Epithelial cell of prostate (primary cell): ENCODE data around the gene MAPK8.

ENCODE experiments used
- DNase-seq: peaks from one replicate; pipeline ENCODE4 v3.0.0-alpha.2; 2011; ENCODE audit warnings: low read depth, low spot score
- H3K27ac ChIP-seq: fragments of 450-650 bp; 2 replicates; pipeline ENCODE4 v1.5.1; 2017; ENCODE audit warnings: mild to moderate bottlenecking

Gene MAPK8

DNA sequence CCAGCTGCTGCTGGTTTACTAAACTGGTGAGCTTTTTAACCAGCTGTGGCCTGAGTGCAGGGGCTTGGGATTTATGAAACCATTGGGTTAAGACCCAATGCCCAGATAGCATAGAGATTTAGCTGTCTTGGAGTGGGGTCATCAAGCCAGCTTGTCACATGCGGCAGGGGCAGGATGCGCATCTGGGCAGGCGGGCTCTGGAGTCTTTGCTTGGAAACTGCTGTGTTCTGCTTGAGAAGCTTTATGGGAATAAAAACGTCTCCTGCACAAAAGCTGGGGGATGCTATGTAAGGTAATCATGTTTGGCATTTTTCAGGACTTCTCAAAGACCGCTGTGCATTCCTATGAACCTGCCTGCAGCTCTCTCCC, 136.3 kb downstream of the MAPK8 start:
- DNase-seq = no peak

DNA sequence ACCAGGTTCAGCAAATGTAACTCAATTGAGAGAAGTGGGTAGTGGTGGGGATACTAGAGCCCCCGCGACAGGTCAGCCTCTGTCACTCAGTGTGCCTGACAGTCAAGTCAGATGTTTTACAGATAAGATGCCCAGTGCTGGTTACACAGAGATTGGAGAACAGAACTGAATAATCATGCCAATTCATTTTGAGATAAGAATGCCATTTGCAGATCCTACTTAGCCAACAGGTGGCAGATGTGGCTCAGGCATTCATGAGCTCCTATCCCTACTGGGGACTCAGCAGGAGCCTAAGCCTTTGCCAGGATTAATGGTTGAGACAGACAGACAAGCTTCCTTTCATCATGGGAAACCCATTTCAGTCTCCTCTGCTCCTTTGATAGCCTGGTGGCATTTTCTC, 137.8 kb downstream of the MAPK8 start:
- DNase-seq = no peak

More for the DNA sequence above, 136.3 kb downstream of the MAPK8 start:
- no peak overlapping the region for H3K27ac ChIP-seq

DNA sequence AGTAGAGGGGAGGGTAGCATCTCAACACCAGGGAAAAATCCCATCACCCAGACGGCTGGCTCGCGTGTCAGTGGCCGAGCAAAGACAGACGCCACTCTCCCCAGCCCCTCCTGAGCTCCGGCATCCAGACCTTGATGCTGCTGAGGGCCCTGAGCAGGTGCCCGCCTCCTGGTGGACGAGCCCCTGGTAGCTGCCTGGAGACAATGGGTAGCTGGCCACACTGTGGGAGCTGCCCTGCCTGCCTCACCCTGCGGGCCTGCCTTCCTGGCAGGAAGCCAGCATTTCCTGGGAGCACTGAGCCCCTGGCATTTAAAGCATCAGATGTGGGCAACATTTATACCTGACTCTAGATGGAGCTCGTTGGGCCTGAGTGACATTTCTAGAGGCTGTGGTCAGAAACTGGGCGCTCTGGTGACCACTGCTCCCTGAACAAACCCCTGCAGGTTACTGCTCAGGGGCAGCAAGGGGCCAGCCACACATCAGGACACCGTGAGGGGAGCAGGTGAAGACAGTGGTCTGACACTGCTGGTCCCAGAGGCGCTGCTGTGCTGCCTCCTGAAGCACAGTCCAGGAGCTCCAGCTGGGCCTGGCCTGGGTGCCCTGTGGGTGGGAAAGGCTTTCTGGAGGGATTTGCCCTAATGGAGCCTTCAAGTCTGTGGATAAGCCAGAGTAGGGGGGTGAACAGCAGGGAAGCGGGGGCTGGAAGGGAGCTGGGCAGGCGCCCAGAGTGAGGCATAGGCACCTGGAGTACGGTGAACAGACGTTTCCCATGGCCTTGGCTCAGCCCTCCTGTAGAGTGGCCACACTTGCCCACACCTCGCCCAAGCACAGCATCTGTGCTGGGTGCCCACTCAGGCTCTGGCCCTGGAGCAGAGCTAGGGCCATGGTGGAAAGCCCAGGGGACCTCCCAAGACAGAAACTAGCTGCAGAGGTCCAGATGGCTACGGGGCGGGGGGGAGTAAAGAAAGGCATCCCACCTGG, 138.7 kb downstream of the MAPK8 start:
- no peak overlapping the region for H3K27ac ChIP-seq
- no peak for DNase-seq

More for the DNA sequence above, 137.8 kb downstream of the MAPK8 start:
- no peak overlapping the region for H3K27ac ChIP-seq

DNA sequence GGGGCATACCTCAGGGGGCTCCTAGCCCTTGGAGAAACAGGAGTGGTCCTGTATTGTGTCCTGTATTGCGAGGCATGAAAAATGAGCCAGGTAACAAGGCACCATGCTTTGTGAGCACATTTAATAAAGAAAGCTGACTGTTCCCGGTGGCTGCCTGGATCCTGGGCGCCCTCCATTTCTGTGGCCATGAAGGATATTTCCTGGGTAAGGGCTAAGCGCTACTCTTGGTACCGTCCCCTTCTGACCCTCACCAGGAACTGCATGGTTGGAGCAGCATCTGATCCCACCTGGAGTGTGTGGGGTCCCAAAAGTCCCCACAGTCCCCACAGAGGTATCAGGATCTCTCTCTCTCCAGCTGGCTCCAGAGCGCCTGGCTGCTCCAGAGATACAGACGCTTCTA, 139.5 kb downstream of the MAPK8 start:
- no peak overlapping the region for H3K27ac ChIP-seq
- no peak for DNase-seq

DNA sequence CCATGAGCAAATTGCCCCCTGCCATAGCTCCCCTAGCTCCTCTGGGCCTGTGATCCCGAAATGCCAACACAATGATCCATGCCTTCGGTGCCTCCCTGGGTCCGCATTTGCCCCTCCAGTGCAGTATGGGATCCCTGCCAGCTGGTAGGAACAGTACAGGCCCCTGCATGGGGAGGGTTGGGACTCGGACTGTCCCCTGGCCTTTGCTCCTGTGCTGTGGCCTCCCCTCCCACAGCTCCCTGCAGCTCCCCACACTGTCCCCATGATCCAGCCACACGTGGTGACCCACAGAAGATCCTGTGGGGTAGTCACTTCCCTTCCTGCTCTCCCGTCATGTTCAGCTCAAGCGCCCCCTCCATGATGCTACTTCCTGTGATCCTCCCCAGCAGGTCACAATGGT, 140.3 kb downstream of the MAPK8 start:
- DNase-seq = no peak
- no peak overlapping the region for H3K27ac ChIP-seq

DNA sequence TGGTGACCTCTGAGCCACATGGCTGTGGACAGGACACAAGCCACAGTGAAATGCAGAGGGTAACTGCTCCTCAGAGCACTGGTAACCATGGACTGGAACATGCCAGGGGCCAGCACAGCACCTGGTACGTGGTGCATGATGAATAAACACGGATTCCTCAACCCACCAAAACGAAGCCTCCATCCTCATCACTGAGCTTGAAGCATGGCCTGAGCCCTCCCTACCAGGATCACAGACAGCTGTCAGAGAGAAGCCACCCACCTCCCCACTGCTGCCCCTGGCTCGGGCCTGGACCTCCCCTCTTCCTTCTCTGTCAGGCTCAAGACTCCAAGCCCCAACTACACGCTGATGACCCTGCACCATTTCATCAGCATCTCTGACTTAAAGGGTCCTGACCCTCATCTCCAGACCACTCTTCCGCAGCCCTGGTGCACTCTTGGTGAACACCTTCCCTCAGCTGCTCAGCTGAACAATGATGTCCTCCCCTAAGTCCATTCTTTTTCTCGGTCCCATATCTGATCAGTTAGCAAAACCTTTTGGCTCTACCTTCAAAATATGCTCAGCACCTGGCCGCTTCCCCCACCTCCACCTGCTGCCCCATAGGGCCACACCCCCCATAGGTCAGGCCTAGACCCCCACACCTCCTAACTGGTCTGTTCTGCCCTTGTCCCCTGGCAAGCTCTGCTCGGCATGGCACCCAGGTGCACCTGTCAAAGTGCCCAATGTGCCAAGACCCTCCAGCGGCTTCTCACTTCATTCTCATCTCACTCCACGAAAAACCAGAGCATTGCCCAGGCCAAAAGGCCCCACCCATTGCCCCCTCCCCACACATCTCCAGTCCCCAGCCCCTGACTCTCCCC, 141.1 kb downstream of the MAPK8 start:
- no peak overlapping the region for H3K27ac ChIP-seq
- DNase-seq = no peak

DNA sequence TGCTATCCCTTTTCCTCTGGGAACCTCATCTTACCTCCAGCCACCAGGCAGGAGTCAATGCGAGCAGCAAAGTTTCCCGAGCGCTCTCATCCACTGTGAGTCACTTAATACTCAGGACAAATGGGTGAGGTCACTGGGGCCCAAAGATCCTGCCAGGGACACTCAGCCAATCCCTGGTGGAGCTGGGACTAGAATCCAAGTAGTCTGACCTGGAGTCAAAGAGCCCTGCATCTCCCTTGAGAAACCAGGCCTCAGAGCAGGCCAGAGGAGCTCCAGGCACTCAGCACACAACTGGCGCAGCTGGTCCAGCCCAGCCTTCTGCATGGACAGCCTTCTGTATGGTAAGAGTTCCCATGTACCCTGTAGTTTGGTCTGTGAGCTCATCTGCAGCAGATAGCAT, 142.3 kb downstream of the MAPK8 start:
- H3K27ac ChIP-seq = no peak overlapping the region
- no peak for DNase-seq

DNA sequence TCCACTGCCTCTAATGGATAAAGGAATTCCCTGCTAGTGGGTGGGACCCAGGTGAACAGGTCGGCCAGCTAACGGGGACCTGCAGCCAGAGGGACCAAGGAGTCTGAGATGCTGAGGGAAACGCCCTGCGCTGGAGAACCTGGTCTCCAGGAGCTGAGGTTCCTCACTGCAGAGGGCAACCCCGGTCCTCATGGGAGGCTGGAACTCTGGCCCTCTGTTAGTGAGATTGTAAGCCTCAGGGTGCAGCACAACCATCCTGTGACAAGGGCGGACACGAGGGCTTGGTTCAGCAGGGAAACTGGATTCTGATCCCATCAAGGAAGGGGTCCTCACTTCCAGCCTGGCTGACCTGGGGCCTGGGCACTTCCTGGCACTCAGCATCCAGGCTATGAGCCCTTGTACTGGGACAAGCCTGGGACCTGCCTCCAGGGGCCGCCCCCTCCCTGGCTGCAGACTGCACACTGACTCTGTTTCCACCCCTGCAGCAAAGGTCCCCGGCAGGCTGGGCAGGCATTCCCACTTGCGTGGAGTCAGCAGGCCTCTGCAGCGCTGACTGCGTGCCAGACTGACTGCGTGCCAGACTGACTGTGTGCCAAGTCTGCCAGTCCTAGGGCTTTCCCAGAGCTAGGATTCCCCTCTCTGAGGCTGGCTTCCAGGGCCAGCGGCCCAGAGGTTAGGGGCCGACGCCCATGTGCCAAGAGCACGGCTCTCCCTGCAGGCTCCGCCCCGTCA, 143.2 kb downstream of the MAPK8 start:
- DNase-seq = no peak

DNA sequence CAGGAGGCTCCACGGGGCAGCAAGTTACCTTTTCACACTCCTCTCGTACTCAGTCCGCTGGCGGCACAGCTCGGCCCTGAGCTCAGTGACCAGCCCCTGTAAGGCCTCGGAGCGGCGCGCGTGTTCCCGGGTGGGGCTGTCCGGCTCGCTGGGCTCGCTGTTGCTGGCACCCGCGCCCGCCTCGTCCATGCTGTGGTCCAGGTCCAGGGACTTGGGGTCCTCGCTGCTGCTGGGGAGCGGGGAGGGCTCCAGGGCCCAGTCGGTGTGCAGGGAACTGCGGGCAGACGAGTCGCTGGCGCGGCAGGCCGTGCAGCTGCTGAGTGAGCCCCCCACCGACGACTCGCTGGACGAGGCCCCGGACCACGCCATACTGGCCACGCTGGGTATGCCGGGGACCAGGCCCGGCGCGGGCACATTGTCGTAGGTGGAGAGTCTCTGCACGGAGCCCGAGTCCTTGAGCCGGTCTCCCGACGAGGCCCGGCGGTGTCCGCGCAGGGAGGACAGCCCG, 143.8 kb downstream of the MAPK8 start:
- H3K27ac ChIP-seq = no peak overlapping the region
- DNase-seq = no peak

More for the DNA sequence above, 143.2 kb downstream of the MAPK8 start:
- H3K27ac ChIP-seq = no peak overlapping the region

DNA sequence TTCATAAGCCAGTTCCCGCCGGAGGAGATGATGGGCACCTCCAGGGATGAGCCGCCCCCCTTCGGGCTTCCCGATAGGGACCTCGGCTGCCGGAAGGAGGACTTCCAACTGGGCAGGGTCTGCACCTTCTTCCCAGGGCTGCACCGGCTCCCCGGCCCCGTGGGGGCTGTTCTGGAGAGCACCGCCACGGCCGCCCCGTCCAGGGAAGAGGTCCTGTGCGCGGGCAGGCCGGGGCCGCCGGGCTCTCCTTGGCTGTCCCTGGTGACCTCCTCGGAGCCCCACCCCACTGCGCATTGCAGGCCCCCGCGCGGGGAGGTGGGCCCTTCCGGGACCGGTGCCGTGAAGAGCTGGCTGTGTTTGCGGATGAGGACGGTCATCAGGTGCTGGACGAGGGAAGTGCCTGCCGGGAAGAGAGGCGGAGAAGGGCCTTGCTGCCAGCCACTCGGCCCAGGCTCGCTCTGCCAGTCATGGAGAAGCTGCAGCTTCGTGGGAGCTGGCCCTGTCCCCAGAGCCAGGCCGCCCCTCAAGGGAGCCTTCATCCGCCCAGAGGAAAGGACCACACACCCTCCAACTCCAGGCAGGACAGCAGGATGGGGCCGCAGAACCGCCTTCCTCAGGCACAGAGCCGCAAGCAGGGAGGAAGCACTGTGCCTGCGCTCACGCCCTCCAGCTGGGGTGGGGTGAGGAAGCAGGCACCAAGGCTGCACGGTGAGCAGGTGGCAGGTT, 144.4 kb downstream of the MAPK8 start:
- no peak for DNase-seq
- H3K27ac ChIP-seq = no peak overlapping the region

DNA sequence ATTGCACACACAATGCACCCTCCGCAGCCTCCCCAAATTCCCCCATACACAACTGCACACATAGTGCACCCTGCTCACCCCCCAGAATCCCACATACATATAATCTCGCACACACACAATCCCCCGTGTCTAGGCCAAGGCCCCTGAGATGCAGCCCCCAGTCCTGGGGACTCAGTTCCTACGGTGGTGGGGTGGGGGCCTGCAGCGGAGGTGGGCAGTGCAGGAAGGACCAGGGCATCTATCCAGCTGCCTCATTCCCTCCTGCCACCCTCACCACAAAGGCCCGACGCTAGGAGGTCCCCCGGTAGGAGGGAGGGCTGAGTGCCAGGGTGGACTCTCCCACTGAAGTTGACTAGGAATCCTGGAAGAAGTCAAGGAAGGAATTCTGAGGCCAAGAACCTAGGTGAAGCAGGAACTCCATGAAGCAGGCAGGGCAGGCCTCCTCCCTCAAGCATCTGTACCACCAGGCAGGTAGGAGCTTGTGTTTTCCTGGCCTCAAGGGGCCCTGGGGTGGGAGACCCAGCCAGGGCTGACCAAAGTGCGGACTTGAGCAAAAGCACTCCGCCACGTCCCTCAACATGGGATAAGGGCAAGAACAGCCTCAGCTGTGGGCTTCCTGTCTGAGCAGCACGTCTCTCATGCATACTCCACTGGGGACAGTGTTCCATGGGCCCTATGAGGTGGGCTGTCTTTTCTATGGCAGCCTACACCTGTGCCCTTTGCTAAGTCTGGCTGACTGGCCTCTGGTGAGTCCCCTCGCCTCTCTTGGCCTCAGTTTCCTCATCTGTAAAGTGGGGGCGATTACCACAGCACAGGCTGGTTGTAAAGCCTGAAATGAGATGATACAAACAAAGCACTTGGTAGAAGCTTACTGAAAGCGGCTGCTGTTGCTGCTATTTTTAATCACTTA, 145.7 kb downstream of the MAPK8 start:
- DNase-seq = no peak

DNA sequence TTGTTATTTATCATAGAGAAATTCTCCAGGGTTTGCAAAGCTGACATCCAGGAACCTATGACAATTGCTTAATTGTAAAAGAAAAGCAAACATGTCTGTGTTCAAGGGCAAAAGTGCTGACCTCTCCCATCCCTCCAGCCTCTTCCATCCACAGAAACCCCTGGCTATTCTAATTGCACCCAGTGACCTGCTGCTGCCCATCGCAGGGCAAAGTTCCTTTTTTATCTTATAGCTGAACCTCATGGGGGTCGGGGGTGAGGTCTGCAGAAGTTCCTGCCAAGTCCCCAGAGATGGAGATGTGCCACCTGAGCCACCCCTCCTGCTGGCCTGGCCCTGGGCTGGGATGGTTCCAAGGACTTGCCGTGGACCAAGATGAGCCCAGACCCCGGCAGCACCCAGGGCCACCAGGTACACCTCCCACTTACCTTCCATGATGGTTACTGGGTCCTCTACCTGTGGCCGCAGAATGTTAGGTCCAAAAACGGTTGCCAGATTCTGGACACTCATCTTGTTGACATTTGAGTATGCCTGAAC, 146.5 kb downstream of the MAPK8 start:
- no peak for DNase-seq
- no peak overlapping the region for H3K27ac ChIP-seq

More for the DNA sequence above, 145.7 kb downstream of the MAPK8 start:
- H3K27ac ChIP-seq = no peak overlapping the region

DNA sequence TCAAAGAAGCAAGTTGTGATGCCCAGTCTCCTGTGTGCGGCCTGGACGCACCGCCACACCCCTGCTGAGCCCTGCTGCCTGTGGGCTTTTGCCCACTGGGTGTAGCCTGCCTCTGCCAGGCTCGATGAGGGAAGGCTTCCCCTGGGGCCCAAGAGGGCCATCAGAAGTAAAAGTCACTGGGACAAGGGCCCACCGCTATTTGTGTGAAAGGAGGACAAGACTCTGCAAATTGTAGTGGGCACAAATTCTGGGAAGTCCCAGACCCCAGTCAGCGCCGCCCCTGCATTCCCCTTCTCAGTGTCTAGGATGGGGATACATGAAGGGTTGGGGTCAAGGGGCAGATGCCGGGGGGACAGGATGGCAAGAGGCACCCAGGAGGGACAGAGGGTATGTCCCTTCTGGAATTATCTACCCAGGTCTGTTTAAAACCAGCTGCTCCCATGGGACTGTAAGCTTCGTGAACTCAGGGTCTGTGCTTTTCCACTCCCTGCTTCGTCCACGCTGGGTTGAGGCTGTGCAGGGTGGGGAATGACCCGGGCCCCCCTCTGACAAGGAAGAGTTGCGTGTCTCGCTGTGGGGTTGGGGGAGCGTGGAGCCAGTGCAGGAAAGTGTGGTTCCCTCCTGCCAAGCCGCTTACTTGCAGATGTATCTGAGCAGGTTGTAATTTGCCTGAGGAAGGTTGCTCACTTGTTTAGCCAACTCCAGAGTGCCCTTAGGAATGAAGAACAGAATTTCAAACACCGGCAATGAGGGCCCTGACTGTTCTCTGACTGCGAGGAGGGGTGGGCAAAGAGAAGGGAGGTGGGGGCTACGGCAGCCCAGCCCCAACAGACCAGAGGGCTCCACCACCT, 147.2 kb downstream of the MAPK8 start:
- DNase-seq = no peak

DNA sequence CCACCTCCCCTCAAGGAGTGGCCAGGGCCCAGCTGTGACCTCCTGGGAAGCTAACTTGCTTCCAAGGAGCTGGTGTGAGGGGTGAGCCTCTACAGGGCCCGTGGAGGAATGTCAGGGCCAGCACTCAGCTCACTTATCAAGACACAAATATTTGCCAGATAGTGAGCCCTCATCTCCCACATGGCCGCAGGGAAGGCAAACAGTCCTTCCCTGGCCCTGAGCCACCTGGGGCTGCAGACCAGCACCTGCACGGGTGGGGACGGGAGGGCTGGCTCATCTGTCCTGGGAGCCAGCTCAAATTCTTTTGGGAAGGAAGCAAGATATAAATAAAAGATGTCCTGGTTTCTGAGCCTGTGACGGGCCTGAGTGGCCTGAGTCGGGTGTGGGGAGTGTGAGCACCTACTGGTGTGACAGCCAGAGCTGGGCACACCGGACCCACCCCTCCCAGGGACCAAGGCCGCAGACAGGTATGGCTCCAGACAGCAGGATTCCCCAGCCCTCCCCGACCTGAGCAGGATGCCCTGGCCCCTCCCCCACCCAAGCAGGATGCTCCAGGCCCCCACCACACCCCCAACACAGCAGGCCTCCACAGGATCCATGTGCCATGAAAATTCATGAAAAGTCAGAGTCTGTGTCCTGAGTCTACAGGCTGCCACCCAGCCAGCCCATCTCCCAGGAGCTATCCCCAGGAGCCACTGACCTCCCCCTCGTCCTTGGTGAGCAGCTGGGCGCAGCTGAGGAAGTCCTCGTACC, 148.0 kb downstream of the MAPK8 start:
- no peak overlapping the region for H3K27ac ChIP-seq

More for the DNA sequence above, 147.2 kb downstream of the MAPK8 start:
- no peak overlapping the region for H3K27ac ChIP-seq

DNA sequence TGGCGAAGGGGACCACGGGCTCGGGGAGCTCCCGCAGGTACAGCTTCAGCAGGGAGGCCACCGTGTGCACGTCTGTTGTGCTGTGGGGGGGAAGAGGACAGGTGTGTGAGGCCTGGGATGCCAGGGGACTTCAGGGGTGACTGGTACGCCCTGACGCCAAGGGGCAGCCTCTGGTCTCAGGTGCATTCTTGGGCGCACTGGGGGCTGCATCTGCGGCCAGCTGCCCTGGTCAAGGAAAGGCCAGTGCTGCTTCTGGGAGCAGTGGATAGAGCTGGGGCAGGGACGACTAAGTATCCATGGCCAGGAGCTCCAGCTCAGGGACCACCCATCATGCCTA, 148.5 kb downstream of the MAPK8 start:
- H3K27ac ChIP-seq = no peak overlapping the region
- DNase-seq = no peak

More for the DNA sequence above, 148.0 kb downstream of the MAPK8 start:
- DNase-seq = no peak

DNA sequence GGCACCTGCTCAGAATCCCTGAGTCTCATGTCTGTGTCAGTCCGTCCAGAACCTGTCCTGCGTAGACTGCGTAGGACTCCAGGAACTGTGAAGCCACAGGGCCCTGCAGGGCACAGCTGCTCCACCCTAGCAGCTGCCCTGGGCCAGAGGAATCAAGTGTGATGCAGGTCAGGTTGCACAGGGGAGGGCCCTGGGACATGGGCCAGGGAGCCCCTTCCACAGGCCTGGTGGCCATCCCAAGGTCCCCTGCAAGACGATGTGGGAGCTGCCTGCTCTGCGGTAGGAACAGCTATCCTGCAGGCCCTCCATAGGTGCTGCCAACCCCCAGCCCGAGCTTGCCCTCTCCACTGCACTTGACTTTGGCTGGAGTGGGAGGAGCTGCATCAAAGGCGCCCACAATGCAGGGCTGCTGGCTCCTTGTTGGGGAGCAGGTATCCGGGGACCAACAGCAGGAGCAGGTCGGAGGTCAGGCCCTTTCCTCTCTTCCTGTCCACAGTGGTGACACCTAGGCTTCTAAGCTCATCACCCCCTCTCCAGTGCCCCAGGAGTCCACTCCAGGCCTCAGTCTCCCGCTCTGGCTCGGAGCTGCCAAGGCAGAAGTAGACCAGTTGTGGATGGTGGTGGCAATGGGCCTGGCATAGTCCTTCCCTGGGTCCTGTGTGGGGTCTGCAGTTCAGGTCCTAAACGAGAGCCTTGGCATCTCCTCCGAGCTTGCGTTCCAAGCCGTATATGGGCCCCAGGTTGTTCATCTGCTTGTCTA, 149.1 kb downstream of the MAPK8 start:
- DNase-seq = no peak
- no peak overlapping the region for H3K27ac ChIP-seq
